DMS114 treated with DMSO at 0.1 percent for 48 hours (cell line): Measurements from ENCODE around the gene DIAPH1.
"Not testable (repeated sequence)": the region's sequence is repeated elsewhere in the genome, so short reads cannot be mapped to it uniquely, and the experiment has no call there.

ENCODE experiments used
- DNase-seq: peaks from one replicate; lab custom pipeline; 2025; ENCODE audit not compliant: unreplicated experiment; lab: John Stamatoyannopoulos, UW

DIAPH1 gene

GRCh38 chr5:141613344-141613743, 5.5 kb downstream of the DIAPH1 start:
- no peak for DNase-seq

GRCh38 chr5:141611289-141611688, 7.5 kb downstream of the DIAPH1 start:
- no peak for DNase-seq

DNA sequence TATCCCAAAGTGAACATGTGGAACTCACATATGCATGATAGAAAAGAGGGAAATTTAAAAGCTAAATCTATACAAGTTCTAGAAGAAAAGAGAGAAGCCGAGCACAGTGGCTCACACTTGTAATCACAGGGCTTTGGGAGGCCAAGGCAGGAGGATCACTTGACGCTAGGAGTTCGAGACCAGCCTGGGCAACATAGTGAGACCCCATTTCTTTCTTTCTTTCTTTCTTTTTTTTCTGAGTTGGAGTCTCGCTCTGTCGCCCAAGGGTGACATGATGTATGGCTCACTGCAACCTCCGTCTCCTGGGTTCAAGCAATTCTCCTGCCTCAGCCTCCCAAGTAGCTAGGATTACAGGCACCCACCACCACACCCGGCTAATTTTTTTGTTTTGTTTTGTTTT, 8.9 kb downstream of the DIAPH1 start:
- DNase-seq = not testable (repeated sequence)

GRCh38 chr5:141609044-141609443, 9.8 kb downstream of the DIAPH1 start:
- no peak for DNase-seq

DNA sequence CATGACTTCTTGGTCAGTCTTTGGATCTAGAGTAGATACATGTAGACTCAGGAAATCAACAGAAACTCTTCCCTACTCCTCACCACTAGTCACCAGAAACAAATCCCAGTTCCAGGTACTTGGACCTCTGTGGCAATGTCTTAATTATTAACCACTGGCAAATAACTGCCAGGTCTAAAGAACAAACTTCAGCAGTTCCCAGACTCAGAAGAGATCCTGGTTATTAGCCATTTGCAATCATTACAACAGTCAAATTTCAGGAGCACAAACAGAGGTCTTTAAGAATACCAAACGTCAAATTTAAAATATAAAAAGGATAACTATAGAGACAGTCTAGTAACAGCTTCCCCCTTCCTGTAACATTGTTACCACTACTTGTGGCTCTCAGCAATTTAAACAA, 10.2 kb downstream of the DIAPH1 start:
- no peak for DNase-seq

DNA sequence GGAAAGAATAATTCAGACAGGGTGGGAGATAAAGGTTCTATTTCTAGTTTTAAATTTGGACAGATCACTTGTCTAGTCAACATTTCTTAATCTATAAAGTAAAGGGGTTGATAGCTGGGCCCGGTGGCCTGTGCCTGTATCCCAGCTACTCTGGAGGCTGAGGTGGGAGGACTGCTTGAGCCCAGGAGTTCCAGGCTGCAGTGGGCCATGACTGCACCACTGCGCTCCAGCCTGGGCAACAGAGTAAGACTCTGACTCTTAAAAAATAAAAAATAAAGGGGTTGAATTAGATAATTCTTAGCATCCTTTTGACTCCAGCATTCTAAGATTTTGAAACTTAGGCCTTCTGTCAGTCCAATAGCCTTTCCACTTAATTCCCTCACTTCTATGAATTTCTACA, 10.8 kb downstream of the DIAPH1 start:
- no peak for DNase-seq

DNA sequence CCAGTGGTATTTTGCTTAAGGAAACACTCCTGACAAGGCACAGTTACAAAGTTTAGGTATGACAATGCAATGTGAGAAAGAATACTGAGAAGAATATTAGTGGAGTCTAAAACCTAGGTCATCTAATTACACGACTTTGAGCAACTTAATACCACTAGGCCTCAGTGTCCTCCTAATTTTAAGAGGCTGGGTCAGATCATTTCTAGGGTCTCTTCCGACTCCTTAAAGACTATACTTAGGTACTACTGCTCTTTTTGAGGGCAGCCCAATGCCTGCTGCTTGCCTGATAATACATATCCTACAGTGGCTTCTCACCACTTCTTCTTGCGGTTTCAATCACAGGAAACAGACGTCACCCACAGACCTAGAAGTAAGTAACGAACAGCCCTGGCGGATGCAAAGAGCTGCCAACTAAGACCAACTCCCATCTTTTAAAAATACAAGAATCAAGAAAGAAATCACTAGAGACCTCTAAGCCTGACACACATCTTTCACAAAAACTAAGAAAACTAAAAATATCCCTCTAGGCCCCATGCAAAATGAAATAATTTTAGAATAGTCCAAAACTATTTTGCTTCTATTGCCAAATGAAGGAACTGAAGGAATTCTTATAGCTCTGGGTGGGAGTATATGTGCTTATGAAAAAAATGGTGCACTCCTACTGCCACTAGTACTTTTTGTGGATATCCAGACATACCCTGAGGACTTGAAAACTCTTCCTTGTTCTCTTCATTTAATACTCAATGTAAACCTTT, 13.1 kb downstream of the DIAPH1 start:
- DNase-seq = no peak

- DNase-seq = no peak
Measured at GRCh38 chr5:141603923-141604717, 14.7 kb downstream of the DIAPH1 start.

GRCh38 chr5:141602606-141603005, 16.2 kb downstream of the DIAPH1 start:
- DNase-seq = no peak

GRCh38 chr5:141598391-141599345, 20.1 kb downstream of the DIAPH1 start:
- no peak for DNase-seq

DNA sequence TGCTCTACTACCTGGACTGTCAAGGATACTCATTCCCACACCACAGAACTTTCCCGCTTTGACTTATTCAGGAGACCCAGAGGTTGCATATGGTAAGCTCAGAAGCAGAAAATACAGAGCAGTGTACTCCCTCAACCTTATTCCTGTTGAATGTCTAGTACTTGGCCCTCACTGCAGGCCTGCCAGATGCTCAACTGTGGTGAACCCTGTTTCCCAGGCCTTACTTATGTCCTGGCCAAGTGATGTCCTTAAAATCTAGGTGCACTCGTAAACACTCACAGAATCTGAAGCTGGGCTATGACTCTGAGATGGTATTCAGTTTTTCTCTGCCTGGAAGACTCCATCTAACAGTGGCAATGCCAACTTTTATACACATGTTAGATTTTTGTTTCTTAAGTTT, 21.0 kb downstream of the DIAPH1 start:
- DNase-seq = no peak

GRCh38 chr5:141597394-141597793, 21.4 kb downstream of the DIAPH1 start:
- no peak for DNase-seq

DNA sequence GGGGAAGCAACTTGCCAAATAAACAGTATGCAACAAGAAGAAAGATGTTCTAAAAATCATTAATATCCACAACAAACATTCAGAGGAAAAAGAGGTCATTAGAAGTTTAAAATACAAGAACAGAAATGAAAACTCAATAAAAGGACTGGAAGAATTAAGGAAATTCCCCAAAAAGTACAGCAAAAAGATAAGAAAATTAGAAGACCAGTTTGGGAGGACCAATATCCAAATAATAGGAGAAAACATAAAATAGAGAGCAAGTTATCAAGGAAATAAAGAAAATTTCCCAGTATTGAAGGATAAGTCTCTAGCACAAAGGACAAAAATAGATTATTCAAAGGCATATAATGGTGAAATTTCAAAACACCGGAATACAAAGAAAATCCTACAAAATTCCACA, 21.9 kb downstream of the DIAPH1 start:
- DNase-seq = no peak

DNA sequence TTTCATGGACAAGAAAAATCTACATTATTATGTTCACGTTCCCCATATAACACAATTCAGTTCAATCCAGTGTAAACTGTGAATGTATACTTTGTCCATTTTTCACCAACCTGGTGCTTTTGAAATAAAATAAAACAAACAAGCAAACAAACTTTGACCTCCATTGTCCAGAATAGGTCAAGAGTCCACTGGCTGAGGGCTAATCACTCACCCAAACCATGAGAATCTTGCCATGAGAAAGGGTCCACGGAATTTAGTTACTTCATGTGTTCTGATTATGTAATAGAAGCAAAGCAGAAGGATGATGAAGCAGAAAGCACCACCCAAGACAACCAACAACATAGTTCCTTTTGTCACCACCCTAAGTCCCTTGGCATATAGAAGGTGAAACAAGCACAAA, 28.7 kb downstream of the DIAPH1 start:
- no peak for DNase-seq

DNA sequence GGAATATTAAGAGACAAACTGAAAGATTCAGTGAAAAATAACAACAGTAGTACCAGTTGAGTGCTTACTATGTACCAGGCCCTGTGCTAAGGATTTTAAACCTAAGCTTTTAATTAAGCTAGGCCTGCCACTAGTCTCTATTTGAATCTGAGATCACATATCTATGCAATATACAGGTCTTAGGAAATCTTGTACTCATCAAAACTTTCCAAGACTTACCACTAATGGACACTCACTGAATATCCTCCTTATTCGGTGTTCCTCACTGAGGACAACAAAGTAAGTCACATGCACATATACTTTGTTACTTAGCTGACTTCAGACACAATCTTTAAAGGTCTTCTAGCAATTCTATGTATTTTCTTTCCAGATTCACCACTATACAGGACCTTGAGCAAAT, 32.6 kb downstream of the DIAPH1 start:
- no peak for DNase-seq

- DNase-seq = no peak
Measured at GRCh38 chr5:141585594-141585993, 33.2 kb downstream of the DIAPH1 start.

DNA sequence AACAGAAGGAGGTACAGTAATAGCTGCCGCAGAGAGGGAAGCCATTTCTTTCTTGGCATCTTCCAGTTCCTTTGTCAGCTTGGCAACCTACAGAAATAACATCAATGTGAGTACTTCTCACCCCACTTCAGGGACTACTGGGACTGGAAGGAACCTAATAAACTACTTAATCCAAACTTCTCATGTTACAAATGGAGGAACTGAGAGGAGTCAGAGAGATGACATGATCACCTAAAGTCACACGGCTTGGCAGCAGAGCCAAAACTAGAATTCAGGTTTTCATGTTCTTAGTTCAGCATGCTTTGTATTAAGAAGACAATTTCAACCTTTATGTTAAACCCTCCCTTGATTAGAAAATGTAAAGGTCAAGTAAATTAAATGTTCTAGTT, 44.7 kb downstream of the DIAPH1 start:
- no peak for DNase-seq

GRCh38 chr5:141573489-141574121, 45.2 kb downstream of the DIAPH1 start:
- DNase-seq = no peak

GRCh38 chr5:141570655-141571054, 48.1 kb downstream of the DIAPH1 start:
- DNase-seq = no peak

DNA sequence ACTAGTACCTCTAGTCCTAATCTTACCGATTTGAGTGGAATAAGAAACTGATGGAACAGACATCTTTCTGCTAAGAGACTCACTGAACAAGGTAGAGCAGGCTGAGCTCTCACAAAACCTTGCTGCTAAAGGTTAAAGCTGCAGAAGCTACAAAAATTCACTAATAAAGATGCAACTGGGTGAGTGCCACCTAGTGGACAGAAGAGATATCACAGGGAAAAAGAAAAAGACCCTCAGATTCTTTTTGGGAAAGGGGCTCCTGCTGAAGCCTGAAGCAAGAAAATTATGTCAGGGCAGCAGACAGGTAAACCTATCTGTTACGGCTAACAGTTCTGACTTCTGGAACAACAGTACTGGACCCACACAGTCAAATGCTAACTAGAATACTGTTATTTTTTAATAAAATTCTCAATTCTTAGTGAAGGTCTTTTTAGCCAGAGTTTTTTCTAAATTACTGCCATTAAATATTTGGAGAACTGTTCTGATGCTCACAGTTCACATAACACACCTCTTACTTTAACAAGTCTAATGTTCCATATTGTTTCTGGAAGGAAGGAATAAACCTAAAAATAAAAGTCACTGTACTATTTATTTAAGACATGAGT, 51.2 kb downstream of the DIAPH1 start:
- DNase-seq = peak; percentile 22
